Hepatocyte (in vitro differentiated cells): Measurements from ENCODE around the gene MEGF11.

ENCODE experiments used
- EZH2phosphoT487 ChIP-seq: fragments of 200-600 bp; sonication (generic); IDR thresholded peaks from one replicate; pipeline ENCODE4 v1.6.1; 2018; ENCODE audit warnings: antibody characterized with exemption, mild to moderate bottlenecking, low read depth, moderate library complexity; ENCODE audit not compliant: unreplicated experiment, severe bottlenecking
- TF ChIP-seq, protein P1 (sequence below): fragments of 200-600 bp; sonication (generic); IDR thresholded peaks from 2 replicates; pipeline ENCODE4 v1.5.1; 2016; ENCODE audit warnings: antibody characterized with exemption, mild to moderate bottlenecking; ENCODE audit not compliant: poor library complexity

DNA sequence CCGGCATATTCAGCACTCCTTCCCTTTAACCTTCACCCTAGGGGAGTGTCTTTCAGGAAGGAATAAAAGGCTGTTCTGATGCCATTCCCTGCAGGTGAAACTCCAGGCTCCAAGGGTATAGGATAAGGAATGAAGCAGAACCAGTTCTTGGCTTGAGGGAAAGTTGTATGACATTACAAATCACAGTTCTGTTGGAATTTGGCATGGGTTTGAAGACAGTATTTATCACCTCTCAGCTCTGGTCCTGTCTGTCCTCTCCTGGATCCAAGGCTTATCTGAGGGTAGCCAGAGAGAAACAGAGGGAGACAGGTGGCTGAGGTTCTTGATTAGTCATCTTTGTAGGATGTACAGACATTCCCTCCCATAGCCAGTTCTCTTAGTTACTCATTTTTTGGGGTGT lies 347.2 kb downstream of the MEGF11 start:
- TF ChIP-seq, protein P1, sequence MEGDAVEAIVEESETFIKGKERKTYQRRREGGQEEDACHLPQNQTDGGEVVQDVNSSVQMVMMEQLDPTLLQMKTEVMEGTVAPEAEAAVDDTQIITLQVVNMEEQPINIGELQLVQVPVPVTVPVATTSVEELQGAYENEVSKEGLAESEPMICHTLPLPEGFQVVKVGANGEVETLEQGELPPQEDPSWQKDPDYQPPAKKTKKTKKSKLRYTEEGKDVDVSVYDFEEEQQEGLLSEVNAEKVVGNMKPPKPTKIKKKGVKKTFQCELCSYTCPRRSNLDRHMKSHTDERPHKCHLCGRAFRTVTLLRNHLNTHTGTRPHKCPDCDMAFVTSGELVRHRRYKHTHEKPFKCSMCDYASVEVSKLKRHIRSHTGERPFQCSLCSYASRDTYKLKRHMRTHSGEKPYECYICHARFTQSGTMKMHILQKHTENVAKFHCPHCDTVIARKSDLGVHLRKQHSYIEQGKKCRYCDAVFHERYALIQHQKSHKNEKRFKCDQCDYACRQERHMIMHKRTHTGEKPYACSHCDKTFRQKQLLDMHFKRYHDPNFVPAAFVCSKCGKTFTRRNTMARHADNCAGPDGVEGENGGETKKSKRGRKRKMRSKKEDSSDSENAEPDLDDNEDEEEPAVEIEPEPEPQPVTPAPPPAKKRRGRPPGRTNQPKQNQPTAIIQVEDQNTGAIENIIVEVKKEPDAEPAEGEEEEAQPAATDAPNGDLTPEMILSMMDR = no peak
- no peak for TF ChIP-seq EZH2phosphoT487
